IMR-90 (cell line): ENCODE measurements around the gene RNF103. TPM values are rescaled to one million over a fixed set of nuclear protein-coding genes. Genes with fewer than 3 reads are reported as not detected.
"Not testable (repeated sequence)": the region's sequence is repeated elsewhere in the genome, so short reads cannot be mapped to it uniquely, and the experiment has no call there.

Experiments used
- ATAC-seq: fragments of 200-7000 bp; cut with Tn5 transposase; 2 replicates; pipeline ENCODE4 v1.9.1; 2020; ENCODE audit warnings: low read depth, mild to moderate bottlenecking, moderate library complexity
- BruUV-seq: library from RNA; stranded (reverse); fragments of 400-500 nt; replicated peaks from 2 replicates; lab custom pipeline; 2021; lab: Mats Ljungman, UMichigan
- CTCF ChIA-PET: fragments of 300-600 bp; formaldehyde crosslinking; extraction: SDS; loops from one replicate; lab custom pipeline; 2021; ENCODE audit warnings: antibody characterized with exemption; lab: Yijun Ruan, JAX
- POLR2A ChIA-PET: fragments of 300-600 bp; sonication (Branson Sonifier 250); formaldehyde crosslinking; loops from one replicate; lab custom pipeline; 2022; ENCODE audit warnings: antibody characterized with exemption; ENCODE audit not compliant: unreplicated experiment; lab: Charles Lee
- DNase-seq: peaks from one replicate; pipeline ENCODE4 v3.0.0; 2013
- H2AFZ ChIP-seq: replicated peaks from 2 replicates; pipeline ENCODE3; 2013; ENCODE audit warnings: low read length, mild to moderate bottlenecking; ENCODE audit not compliant: poor library complexity
- H2AK5ac ChIP-seq: 2 replicates; pipeline ENCODE4 v1.6.1; 2013; ENCODE audit warnings: low read depth, low read length, inconsistent platforms
- H2AK9ac ChIP-seq: replicated peaks from 2 replicates; pipeline ENCODE3; 2013; ENCODE audit warnings: mild to moderate bottlenecking, low read depth, low read length, moderate library complexity; ENCODE audit not compliant: poor library complexity
- H2BK120ac ChIP-seq: 2 replicates; pipeline ENCODE4 v1.6.1; 2013; ENCODE audit warnings: low read depth, low read length, inconsistent platforms
- H2BK15ac ChIP-seq: 3 replicates; pipeline ENCODE4 v1.6.1; 2013; ENCODE audit warnings: low read depth, low read length, inconsistent platforms
- H2BK20ac ChIP-seq: 2 replicates; pipeline ENCODE4 v1.6.1; 2013; ENCODE audit warnings: low read depth, mild to moderate bottlenecking, inconsistent platforms, low read length, moderate library complexity
- H2BK5ac ChIP-seq: 2 replicates; pipeline ENCODE4 v1.6.1; 2013; ENCODE audit warnings: mild to moderate bottlenecking, low read depth, low read length, inconsistent platforms; ENCODE audit not compliant: poor library complexity, severe bottlenecking
- H3K14ac ChIP-seq: replicated peaks from 2 replicates; pipeline ENCODE4 v1.6.1; 2013; ENCODE audit warnings: low read depth, low read length, inconsistent platforms
- H3K18ac ChIP-seq: 2 replicates; pipeline ENCODE4 v1.6.1; 2013; ENCODE audit warnings: low read depth, low read length, control low read depth
- H3K23ac ChIP-seq: 2 replicates; pipeline ENCODE4 v1.6.1; 2013; ENCODE audit warnings: low read depth, low read length, inconsistent platforms
- H3K27ac ChIP-seq: 2 replicates; pipeline ENCODE4 v1.5.1; 2013; ENCODE audit warnings: mild to moderate bottlenecking, control low read depth, low read length; ENCODE audit not compliant: insufficient read depth
- H3K27me3 ChIP-seq: 2 replicates; pipeline ENCODE4 v1.6.1; 2013; ENCODE audit warnings: low read length; ENCODE audit not compliant: control insufficient read depth, insufficient read depth
- H3K36me3 ChIP-seq: 2 replicates; pipeline ENCODE4 v1.6.1; 2013; ENCODE audit warnings: low read length, mixed read lengths; ENCODE audit not compliant: control insufficient read depth, insufficient read depth
- H3K4ac ChIP-seq: 2 replicates; pipeline ENCODE4 v1.6.1; 2013; ENCODE audit warnings: low read depth, low read length, inconsistent platforms
- H3K4me1 ChIP-seq: 2 replicates; pipeline ENCODE4 v1.6.1; 2013; ENCODE audit warnings: low read length, mixed read lengths; ENCODE audit not compliant: control insufficient read depth, insufficient read depth
- H3K4me2 ChIP-seq: 2 replicates; pipeline ENCODE4 v1.6.1; 2013; ENCODE audit warnings: low read depth, mild to moderate bottlenecking, control low read depth, low read length, moderate library complexity
- H3K4me3 ChIP-seq: 2 replicates; pipeline ENCODE4 v1.5.1; 2013; ENCODE audit warnings: low read depth, mild to moderate bottlenecking, control low read depth, low read length, moderate library complexity; ENCODE audit not compliant: insufficient read depth
- H3K56ac ChIP-seq: 2 replicates; pipeline ENCODE4 v1.6.1; 2013; ENCODE audit warnings: low read length, inconsistent platforms; ENCODE audit not compliant: insufficient read depth; ENCODE audit errors: extremely low read depth
- H3K79me1 ChIP-seq, 2 experiments: 2 replicates each; pipeline ENCODE4 v1.6.1; 2013; ENCODE audit warnings: low read length in 2 of 2, inconsistent platforms in 1 of 2, low read depth in 1 of 2
- H3K9ac ChIP-seq: 2 replicates; pipeline ENCODE4 v1.6.1; 2013; ENCODE audit warnings: low read depth, low read length, control low read depth
- H3K9me1 ChIP-seq: 2 replicates; pipeline ENCODE4 v1.6.1; 2013; ENCODE audit warnings: low read length, inconsistent platforms; ENCODE audit not compliant: insufficient read depth
- H3K9me3 ChIP-seq: 2 replicates; pipeline ENCODE4 v1.6.1; 2013; ENCODE audit warnings: low read length; ENCODE audit not compliant: control insufficient read depth, insufficient read depth
- H4K20me1 ChIP-seq: 2 replicates; pipeline ENCODE4 v1.6.1; 2013; ENCODE audit warnings: low read length, inconsistent platforms; ENCODE audit not compliant: insufficient read depth
- H4K5ac ChIP-seq: 2 replicates; pipeline ENCODE4 v1.6.1; 2013; ENCODE audit warnings: mild to moderate bottlenecking, low read depth, low read length, control low read depth
- H4K8ac ChIP-seq, 2 experiments: 2 replicates each; pipeline ENCODE4 v1.6.1; 2013; ENCODE audit warnings: low read depth in 2 of 2, low read length in 2 of 2, control low read depth in 1 of 2, inconsistent platforms in 1 of 2
- H4K91ac ChIP-seq: 2 replicates; pipeline ENCODE4 v1.6.1; 2013; ENCODE audit warnings: low read depth, low read length, inconsistent platforms; ENCODE audit not compliant: insufficient read depth
- WGBS, 2 experiments: methylation state at CpG; one replicate each; pipeline versions ENCODE4 v1.1.5 to v1.1.7; 2013; ENCODE audit warnings: missing lambda C conversion rate in 2 of 2; ENCODE audit not compliant: insufficient read length in 1 of 2; ENCODE audit errors: extremely low coverage in 2 of 2; 5-methylcytosine and 5-hydroxymethylcytosine counted together
- dilution Hi-C: fragments of 300-500 bp; cut with HindIII; formaldehyde crosslinking; loops from one replicate; pipeline ENCODE4 v1.14.3; 2018; ENCODE audit warnings: low sequenced_read_pairs; ENCODE audit not compliant: unreplicated experiment
- in situ Hi-C: fragments of 300-500 bp; cut with MboI; formaldehyde crosslinking; loops from 3 replicates; pipeline ENCODE4 v1.14.3; 2019; ENCODE audit warnings: low sequenced_read_pairs, inconsistent platforms, mixed read lengths
- intact Hi-C: fragments of 100-400 bp; cut with micrococcal nuclease; formaldehyde crosslinking; loops from 2 replicates; pipeline ENCODE4 v1.10.0; 2022
- polyA plus RNA-seq, 3 experiments: library from polyadenylated mRNA; depleted of rRNA; stranded (reverse); fragments of >200 nt; gene quantifications; 2 replicates each; pipeline ENCODE4 v1.2.3, GENCODE V29; 2012; ENCODE audit warnings: low replicate concordance in 1 of 3
- total RNA-seq: library from RNA; depleted of rRNA; stranded (reverse); fragments of >200 nt; gene quantifications from 2 replicates; pipeline ENCODE4 v1.2.3, GENCODE V29; 2012

Gene RNF103
- total and polyA plus RNA-seq, 2 of the 4 experiments (the other 2 are of a cell fraction), result 5.6 to 7.2 TPM

GRCh38 chr2:86669323-86669722, 45.7 kb upstream of the RNF103 start:
- H3K9me1 ChIP-seq, BruUV-seq, H2AK5ac ChIP-seq, H2BK5ac ChIP-seq, H3K4me3 ChIP-seq, H2AK9ac ChIP-seq, H2BK20ac ChIP-seq, DNase-seq, H2BK120ac ChIP-seq, H4K8ac ChIP-seq, H3K56ac ChIP-seq, ATAC-seq, intact Hi-C loops, H3K4me2 ChIP-seq, H4K91ac ChIP-seq, H3K14ac ChIP-seq, H3K4me1 ChIP-seq, H3K9me3 ChIP-seq, POLR2A ChIA-PET, H3K18ac ChIP-seq, H3K27ac ChIP-seq, H3K4ac ChIP-seq, H3K23ac ChIP-seq, H3K27me3 ChIP-seq, H4K5ac ChIP-seq, H3K36me3 ChIP-seq, H3K9ac ChIP-seq, dilution Hi-C loops, H4K20me1 ChIP-seq, H2AFZ ChIP-seq, H3K79me1 ChIP-seq, in situ Hi-C loops, H2BK15ac ChIP-seq, CTCF ChIA-PET: not testable (repeated sequence)
- WGBS, 2 experiments, result no CpG with 5 or more reads among the region's 5 CpGs
